Tibial artery (tissue), 4 donors: ENCODE data around the gene MOG.

Experiments used
- DNase-seq, 2 donors: peaks; one replicate each; pipeline ENCODE4 v3.0.0-alpha.2; 2019
- H3K27ac ChIP-seq, 2 donors: fragments of 200-600 bp; sonication (generic) in 1 of 2; 1 replicate in 1 of 2; 2 replicates in 1 of 2; pipeline ENCODE4 v1.5.1; 2018 to 2019; ENCODE audit warnings: mild to moderate bottlenecking in 1 of 2
- H3K27me3 ChIP-seq, 2 donors: fragments of 200-600 bp; sonication (generic) in 1 of 2; one replicate each; pipeline versions ENCODE4 v1.5.1 to v1.6.0; 2016 to 2019
- H3K36me3 ChIP-seq, 3 donors: fragments of 200-600 bp; sonication (generic) in 2 of 3; one replicate each; pipeline ENCODE4 v1.5.1; 2016 to 2019; ENCODE audit warnings: mild to moderate bottlenecking in 2 of 3
- H3K4me1 ChIP-seq, 4 donors: fragments of 200-600 bp; sonication (generic) in 2 of 4; 1 replicate in 3 of 4; 2 replicates in 1 of 4; pipeline ENCODE4 v1.5.1; 2016 to 2019
- H3K4me3 ChIP-seq, 2 donors: fragments of 200-600 bp; sonication (generic) in 1 of 2; 1 replicate in 1 of 2; 2 replicates in 1 of 2; pipeline ENCODE4 v1.5.1; 2018 to 2019; ENCODE audit warnings: mild to moderate bottlenecking in 2 of 2
- H3K9me3 ChIP-seq, 3 donors: fragments of 200-600 bp; sonication (generic) in 1 of 3; one replicate each; pipeline ENCODE4 v1.5.1; 2016 to 2019
- CTCF ChIP-seq, 2 experiments: fragments of 200-600 bp in 1 of 2; fragments of 450-650 bp in 1 of 2; IDR thresholded peaks; one replicate each; pipeline ENCODE4 v1.5.1; 2017 to 2019; ENCODE audit warnings: antibody characterized with exemption in 2 of 2, mild to moderate bottlenecking in 1 of 2, moderate library complexity in 1 of 2
- intact Hi-C: fragments of 100-400 bp; cut with DNase I; formaldehyde crosslinking; loops from one replicate; pipeline ENCODE4 v1.15.0; 2023; ENCODE audit warnings: low total_unique reads

Gene MOG

GRCh38 chr6:29631860-29632731 lies 24.8 kb upstream of the MOG start:
- Histone ChIP-seq H3K4me1 (peaks cover 0 to 34% (median 25%) of the 10 kb centered on the region in 4 donors), H3K4me3 (peak overlapping the region; percentile 83 to 85), H3K27ac (peak overlapping the region; percentile 71 to 82), H3K27me3 (no peaks in the 10 kb centered on the region), H3K36me3 (no peaks in the 10 kb centered on the region), H3K9me3 (no peaks in the 10 kb centered on the region)
- no peak for TF ChIP-seq CTCF (IDR thresholded peaks at IDR 0.05)
- intact Hi-C loops, result loop anchor here (2.0 kb wide), 1 partner anchor 499 kb away; no protein-coding TSS in a partner anchor
- peak; percentile 62 to 83 for DNase-seq

GRCh38 chr6:29632789-29633533 lies 23.9 kb upstream of the MOG start, which contains the start of gene GABBR1:
Gene GABBR1 (minus strand): TSS chr6:29633183. CDS start chr6:29632385, 798 bp downstream.
- H3K9me3 ChIP-seq, result no peaks in the 10 kb centered on the region
- H3K4me3 ChIP-seq, result peak within 1 kb of the TSS; percentile 83 to 85
- intact Hi-C loops, result loop anchor here (2.0 kb wide), 1 partner anchor 498 kb away; no protein-coding TSS in a partner anchor
- TF ChIP-seq CTCF (IDR thresholded peaks at IDR 0.05), result no peak
- no peaks in the 10 kb centered on the region for H3K36me3 ChIP-seq
- H3K27me3 ChIP-seq, result no peaks in the 10 kb centered on the region
- peak; percentile 87 to 96 for DNase-seq
- H3K4me1 ChIP-seq, result peaks cover 0 to 28% (median 18%) of the 10 kb centered on the region in 4 donors
- H3K27ac ChIP-seq, result peak within 1 kb of the TSS; percentile 71 to 82

DNA sequence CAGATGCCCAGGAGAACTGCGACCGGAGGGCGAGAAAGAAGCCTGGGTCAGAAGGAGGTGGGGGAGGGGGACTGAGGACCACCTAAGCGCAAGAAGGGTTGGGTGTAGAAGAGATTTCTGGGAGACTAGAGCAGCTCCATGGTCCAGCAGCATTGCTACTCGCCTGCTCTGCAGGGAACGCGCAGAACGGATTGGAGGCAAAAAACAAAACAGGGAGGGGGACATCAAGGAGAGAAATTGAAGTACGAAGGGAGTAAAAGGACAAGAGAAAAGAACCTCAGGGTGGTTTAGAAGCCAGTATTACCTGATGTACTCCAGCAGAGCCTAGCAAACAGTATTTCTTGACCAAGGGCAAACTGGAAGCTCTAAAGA lies 23.4 kb upstream of the MOG start:
- TF ChIP-seq CTCF (IDR thresholded peaks at IDR 0.05), result no peak
- Histone ChIP-seq H3K4me1 (peaks cover 0 to 26% (median 17%) of the 10 kb centered on the region in 4 donors), H3K27ac (peak overlapping the region; percentile 71 to 82), H3K27me3 (no peaks in the 10 kb centered on the region), H3K9me3 (no peaks in the 10 kb centered on the region), H3K36me3 (no peaks in the 10 kb centered on the region), H3K4me3 (peak overlapping the region; percentile 83 to 85)
- no peak for DNase-seq
- intact Hi-C loops, result loop anchor here (2.0 kb wide), 1 partner anchor 497 kb away; no protein-coding TSS in a partner anchor

GRCh38 chr6:29637247-29637646 lies 19.6 kb upstream of the MOG start:
- no peaks in the 10 kb centered on the region for H3K9me3 ChIP-seq
- no peak for DNase-seq
- H3K36me3 ChIP-seq, result no peaks in the 10 kb centered on the region
- TF ChIP-seq CTCF (IDR thresholded peaks at IDR 0.05), result no peak
- H3K4me1 ChIP-seq, result peaks cover 0 to 3% (median 0%) of the 10 kb centered on the region in 4 donors
- H3K27me3 ChIP-seq, result no peaks in the 10 kb centered on the region
- intact Hi-C loops, result no loop called here
- H3K4me3 ChIP-seq, result no peak overlapping the region
- H3K27ac ChIP-seq, result no peak overlapping the region

- no peak overlapping the region for H3K27ac ChIP-seq
- TF ChIP-seq CTCF (IDR thresholded peaks at IDR 0.05), result no peak
- intact Hi-C loops, result no loop called here
Observed at GRCh38 chr6:29641430-29642148, 15.3 kb upstream of the MOG start.

More at GRCh38 chr6:29641430-29642148, 15.3 kb upstream of the MOG start:
- H3K4me3 ChIP-seq, result no peak overlapping the region
- H3K27me3 ChIP-seq, result no peaks in the 10 kb centered on the region
- DNase-seq, result no peak
- H3K9me3 ChIP-seq, result no peaks in the 10 kb centered on the region
- H3K4me1 ChIP-seq, result no peaks in the 10 kb centered on the region
- no peaks in the 10 kb centered on the region for H3K36me3 ChIP-seq
